Measurements from ENCODE around the gene TRAPPC3. TPM values are rescaled to one million over a fixed set of nuclear protein-coding genes. Genes with fewer than 3 reads are reported as not detected.

Gene TRAPPC3
- total and polyA plus RNA-seq, 2 donors (not counting 1 experiment from before 2014, with no cell fraction given): 88.5 to 105 TPM

DNA sequence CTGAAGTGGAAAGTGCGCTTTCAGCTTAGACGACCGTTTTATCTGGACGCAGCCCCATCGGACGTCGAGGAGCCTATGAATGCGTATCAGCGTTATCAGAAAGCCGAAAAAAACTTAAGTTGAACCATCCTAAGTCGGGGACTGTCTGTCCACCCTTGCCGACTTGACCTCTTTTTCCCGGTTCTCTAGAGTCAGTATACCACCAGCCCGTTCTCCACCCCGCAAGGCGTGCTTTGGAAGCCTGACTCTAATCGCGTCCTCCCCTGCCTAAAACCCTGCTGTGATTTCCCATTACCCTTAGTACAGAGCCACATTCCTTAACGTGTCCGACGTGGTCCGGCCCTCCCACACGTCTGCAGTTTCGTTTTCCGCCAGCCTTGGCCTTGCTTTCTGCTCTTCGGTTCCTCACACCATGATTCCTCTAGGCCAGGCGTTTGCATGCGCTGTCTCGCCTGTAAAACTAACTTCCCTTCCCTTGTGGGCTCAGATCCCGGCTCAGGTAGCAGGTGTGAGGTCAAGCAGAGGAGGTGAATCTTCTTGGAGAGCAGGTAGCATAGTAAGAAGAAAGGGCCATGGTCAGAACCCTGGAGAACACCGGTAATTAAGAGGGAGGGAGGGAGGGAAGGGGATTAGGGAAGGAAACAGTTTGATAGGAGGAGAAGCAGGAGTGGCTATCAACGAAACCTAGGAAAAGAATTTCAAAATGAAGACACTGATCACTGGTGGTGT is 59.7 kb downstream of the TRAPPC3 start:
- no peak for TF ChIP-seq EZH2 (IDR thresholded peaks at IDR 0.05; ENCODE audit: low read length, missing control alignments)
- TF ChIP-seq, protein P1, sequence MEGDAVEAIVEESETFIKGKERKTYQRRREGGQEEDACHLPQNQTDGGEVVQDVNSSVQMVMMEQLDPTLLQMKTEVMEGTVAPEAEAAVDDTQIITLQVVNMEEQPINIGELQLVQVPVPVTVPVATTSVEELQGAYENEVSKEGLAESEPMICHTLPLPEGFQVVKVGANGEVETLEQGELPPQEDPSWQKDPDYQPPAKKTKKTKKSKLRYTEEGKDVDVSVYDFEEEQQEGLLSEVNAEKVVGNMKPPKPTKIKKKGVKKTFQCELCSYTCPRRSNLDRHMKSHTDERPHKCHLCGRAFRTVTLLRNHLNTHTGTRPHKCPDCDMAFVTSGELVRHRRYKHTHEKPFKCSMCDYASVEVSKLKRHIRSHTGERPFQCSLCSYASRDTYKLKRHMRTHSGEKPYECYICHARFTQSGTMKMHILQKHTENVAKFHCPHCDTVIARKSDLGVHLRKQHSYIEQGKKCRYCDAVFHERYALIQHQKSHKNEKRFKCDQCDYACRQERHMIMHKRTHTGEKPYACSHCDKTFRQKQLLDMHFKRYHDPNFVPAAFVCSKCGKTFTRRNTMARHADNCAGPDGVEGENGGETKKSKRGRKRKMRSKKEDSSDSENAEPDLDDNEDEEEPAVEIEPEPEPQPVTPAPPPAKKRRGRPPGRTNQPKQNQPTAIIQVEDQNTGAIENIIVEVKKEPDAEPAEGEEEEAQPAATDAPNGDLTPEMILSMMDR (conservative IDR thresholded peaks at IDR 0.05 in 1 of 2, IDR thresholded peaks at IDR 0.05 in 1 of 2; ENCODE audit: low read depth in 1 of 2, low read length in 2 of 2): no peak
- Histone ChIP-seq H3K79me2 (ENCODE audit: control insufficient read depth, insufficient read depth, low read length) (peaks cover 26% of the 10 kb centered on the region), H3K4me3 (replicated peaks in 1 of 4; ENCODE audit: control extremely low read depth in 1 of 4, insufficient read depth in 1 of 4, low read depth in 3 of 4, low read length in 4 of 4) (peak overlapping the region; percentile 83 to 98 (median 90)), H3K27me3 (ENCODE audit: control insufficient read depth, insufficient read depth, low read length) (no peaks in the 10 kb centered on the region), H3K27ac (ENCODE audit: insufficient read depth, low read length) (peak overlapping the region; percentile 87), H3K9ac (ENCODE audit: insufficient read depth, low read length) (peak overlapping the region; percentile 73), H3K4me2 (ENCODE audit: extremely low read depth, insufficient read depth, low read length) (peak overlapping the region; percentile 100), H3K4me1 (ENCODE audit: control insufficient read depth, extremely low read depth, insufficient read depth, low read length) (peaks cover 10% of the 10 kb centered on the region), H3K9me3 (ENCODE audit: control insufficient read depth, insufficient read depth, low read depth, low read length) (no peaks in the 10 kb centered on the region), H2AFZ (ENCODE audit: low read length) (peak overlapping the region; percentile 57), H3K36me3 (ENCODE audit: control insufficient read depth, insufficient read depth, low read length) (peaks cover 27% of the 10 kb centered on the region), H4K20me1 (ENCODE audit: control insufficient read depth, extremely low read depth, insufficient read depth, low read length) (no peaks in the 10 kb centered on the region)
- DNase-seq (ENCODE audit: low read depth in 2 of 2): peak; percentile 35 to 71

DNA sequence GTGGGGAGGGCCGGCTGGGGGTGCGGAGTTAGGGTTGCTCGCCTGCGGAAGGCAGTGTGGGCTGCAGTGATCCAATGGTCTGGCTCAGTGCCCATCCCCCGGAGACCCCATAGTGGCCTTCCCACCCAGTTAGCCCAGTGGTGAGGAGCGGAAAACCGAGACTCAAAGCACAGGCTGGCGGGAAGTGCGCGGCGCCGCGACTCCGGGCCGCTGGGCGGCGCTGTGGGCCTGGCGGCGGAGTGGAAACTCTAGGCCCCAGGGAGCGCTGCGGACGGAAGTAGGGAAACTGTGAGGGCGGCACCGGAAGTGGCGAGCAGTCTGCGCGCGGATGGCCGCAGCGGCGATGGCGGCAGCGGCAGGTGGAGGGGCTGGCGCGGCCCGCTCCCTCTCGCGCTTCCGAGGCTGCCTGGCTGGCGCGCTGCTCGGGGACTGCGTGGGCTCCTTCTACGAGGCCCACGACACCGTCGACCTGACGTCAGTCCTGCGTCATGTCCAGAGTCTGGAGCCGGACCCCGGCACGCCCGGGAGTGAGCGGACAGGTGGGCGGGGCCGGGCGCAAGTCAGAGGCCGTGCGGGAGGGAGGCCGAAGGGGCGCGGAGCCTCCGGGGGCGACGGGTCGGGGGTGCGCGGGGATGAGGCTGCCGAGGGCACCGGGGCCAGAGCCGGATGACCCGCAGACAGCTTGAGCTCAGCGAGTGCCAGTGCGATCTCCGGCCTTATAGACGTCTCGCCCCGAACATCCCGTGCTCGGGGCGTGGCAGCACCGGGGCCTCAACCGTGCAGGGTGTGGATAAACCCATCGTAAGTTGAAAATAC is 60.5 kb downstream of the TRAPPC3 start, which contains the start of gene ADPRS:
TSS of gene ADPRS (plus strand) at position 316 of the 816 bp plus-strand sequence. CDS start at position 329, 13 bp downstream.
- Histone ChIP-seq H4K20me1 (ENCODE audit: control insufficient read depth, extremely low read depth, insufficient read depth, low read length) (no peaks in the 10 kb centered on the region), H2AFZ (ENCODE audit: low read length) (peak within 1 kb of the TSS; percentile 94), H3K79me2 (ENCODE audit: control insufficient read depth, insufficient read depth, low read length) (peaks cover 26% of the 10 kb centered on the region), H3K27me3 (ENCODE audit: control insufficient read depth, insufficient read depth, low read length) (no peaks in the 10 kb centered on the region), H3K27ac (ENCODE audit: insufficient read depth, low read length) (peak within 1 kb of the TSS; percentile 87), H3K9me3 (ENCODE audit: control insufficient read depth, insufficient read depth, low read depth, low read length) (no peaks in the 10 kb centered on the region), H3K9ac (ENCODE audit: insufficient read depth, low read length) (peak within 1 kb of the TSS; percentile 73), H3K36me3 (ENCODE audit: control insufficient read depth, insufficient read depth, low read length) (peaks cover 22% of the 10 kb centered on the region), H3K4me1 (ENCODE audit: control insufficient read depth, extremely low read depth, insufficient read depth, low read length) (peaks cover 8% of the 10 kb centered on the region), H3K4me3 (replicated peaks in 1 of 4; ENCODE audit: control extremely low read depth in 1 of 4, insufficient read depth in 1 of 4, low read depth in 3 of 4, low read length in 4 of 4) (peak within 1 kb of the TSS; percentile 83 to 98 (median 90)), H3K4me2 (ENCODE audit: extremely low read depth, insufficient read depth, low read length) (peak within 1 kb of the TSS; percentile 100)
- TF ChIP-seq, protein P1 (conservative IDR thresholded peaks at IDR 0.05 in 1 of 2, IDR thresholded peaks at IDR 0.05 in 1 of 2; ENCODE audit: low read depth in 1 of 2, low read length in 2 of 2): peak; percentile 85 to 91
- no peak for TF ChIP-seq EZH2 (IDR thresholded peaks at IDR 0.05; ENCODE audit: low read length, missing control alignments)
- DNase-seq (ENCODE audit: low read depth in 2 of 2): peak; percentile 91

DNA sequence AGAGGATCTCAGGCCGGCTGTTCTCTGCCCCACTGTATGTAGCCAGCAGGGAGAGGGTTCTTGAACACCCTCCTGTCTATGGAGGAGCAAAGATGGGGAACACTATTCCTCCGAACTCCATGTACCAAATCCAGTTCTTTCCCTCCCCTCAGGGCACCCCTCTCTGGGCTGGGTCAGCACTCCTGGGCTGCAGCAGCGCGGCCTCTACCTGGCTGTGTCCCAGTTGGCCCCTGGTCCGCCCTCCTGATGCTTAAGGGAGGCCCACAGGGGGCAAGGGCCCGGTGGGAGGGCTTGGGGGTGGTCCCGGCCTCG is 61.1 kb downstream of the TRAPPC3 start:
- Histone ChIP-seq H3K4me2 (ENCODE audit: extremely low read depth, insufficient read depth, low read length) (peak overlapping the region; percentile 81), H4K20me1 (ENCODE audit: control insufficient read depth, extremely low read depth, insufficient read depth, low read length) (no peaks in the 10 kb centered on the region), H3K9ac (ENCODE audit: insufficient read depth, low read length) (peak overlapping the region; percentile 73), H3K36me3 (ENCODE audit: control insufficient read depth, insufficient read depth, low read length) (peaks cover 16% of the 10 kb centered on the region), H3K27me3 (ENCODE audit: control insufficient read depth, insufficient read depth, low read length) (no peaks in the 10 kb centered on the region), H3K9me3 (ENCODE audit: control insufficient read depth, insufficient read depth, low read depth, low read length) (no peaks in the 10 kb centered on the region), H3K79me2 (ENCODE audit: control insufficient read depth, insufficient read depth, low read length) (peaks cover 26% of the 10 kb centered on the region), H3K27ac (ENCODE audit: insufficient read depth, low read length) (peak overlapping the region; percentile 45), H3K4me3 (replicated peaks in 1 of 4; ENCODE audit: control extremely low read depth in 1 of 4, insufficient read depth in 1 of 4, low read depth in 3 of 4, low read length in 4 of 4) (peak overlapping the region; percentile 42 to 98 (median 68)), H3K4me1 (ENCODE audit: control insufficient read depth, extremely low read depth, insufficient read depth, low read length) (peaks cover 8% of the 10 kb centered on the region), H2AFZ (ENCODE audit: low read length) (peak overlapping the region; percentile 92)
- DNase-seq (ENCODE audit: low read depth in 2 of 2): no peak
- TF ChIP-seq, protein P1 (conservative IDR thresholded peaks at IDR 0.05 in 1 of 2, IDR thresholded peaks at IDR 0.05 in 1 of 2; ENCODE audit: low read depth in 1 of 2, low read length in 2 of 2): no peak
- no peak for TF ChIP-seq EZH2 (IDR thresholded peaks at IDR 0.05; ENCODE audit: low read length, missing control alignments)
